OCI-LY7 (cell line): ENCODE measurements around the gene RAD51D. TPM values are rescaled to one million over a fixed set of nuclear protein-coding genes. Genes with fewer than 3 reads are reported as not detected.
A peak's percentile ranks its signal among the peaks of the same experiment; 100 is the strongest.

ENCODE experiments used
- BruUV-seq: library from RNA; stranded (reverse); fragments of 400-500 nt; replicated peaks from 2 replicates; lab custom pipeline; 2021; lab: Mats Ljungman, UMichigan
- CTCF ChIA-PET: fragments of 300-600 bp; sonication (Branson Sonifier 250); formaldehyde crosslinking; loops from one replicate; lab custom pipeline; 2022; ENCODE audit warnings: antibody characterized with exemption; ENCODE audit not compliant: unreplicated experiment; lab: Charles Lee
- POLR2A ChIA-PET: fragments of 300-600 bp; sonication (Branson Sonifier 250); formaldehyde crosslinking; loops from one replicate; lab custom pipeline; 2022; ENCODE audit warnings: antibody characterized with exemption; lab: Charles Lee
- DNase-seq: peaks from one replicate; pipeline ENCODE4 v3.0.0-alpha.2; 2015; ENCODE audit warnings: low spot score
- H2AFZ ChIP-seq: fragments of 200-600 bp; sonication (generic), shearing (Covaris generic); 2 replicates; pipeline ENCODE4 v1.6.1; 2014; ENCODE audit warnings: mild to moderate bottlenecking, antibody characterized with exemption, low read length, moderate library complexity
- H3K27ac ChIP-seq: fragments of 200-600 bp; sonication (generic); 2 replicates; pipeline ENCODE4 v1.5.1; 2014; ENCODE audit warnings: mixed run types, low read depth, mild to moderate bottlenecking, moderate library complexity, low read length, inconsistent platforms; ENCODE audit not compliant: poor library complexity, severe bottlenecking
- H3K36me3 ChIP-seq: fragments of 200-600 bp; sonication (generic); 2 replicates; pipeline ENCODE4 v1.6.1; 2014; ENCODE audit warnings: mild to moderate bottlenecking, antibody characterized with exemption, low read length, moderate library complexity, mixed read lengths; ENCODE audit not compliant: insufficient read depth
- H3K4me1 ChIP-seq: fragments of 200-600 bp; sonication (generic); 2 replicates; pipeline ENCODE4 v1.5.1; 2014; ENCODE audit warnings: mild to moderate bottlenecking, low read length; ENCODE audit not compliant: insufficient read depth, poor library complexity, severe bottlenecking
- H3K4me2 ChIP-seq: fragments of 200-600 bp; sonication (generic); 2 replicates; pipeline ENCODE4 v1.6.1; 2014; ENCODE audit warnings: mild to moderate bottlenecking, low read length
- H3K4me3 ChIP-seq: fragments of 200-600 bp; sonication (generic); 2 replicates; pipeline ENCODE4 v1.5.1; 2014; ENCODE audit warnings: mild to moderate bottlenecking, low read depth, low read length; ENCODE audit not compliant: poor library complexity, severe bottlenecking
- H3K79me2 ChIP-seq: fragments of 200-600 bp; sonication (generic); 2 replicates; pipeline ENCODE4 v1.6.1; 2016; ENCODE audit warnings: low read depth, mild to moderate bottlenecking, low read length, moderate library complexity, mixed read lengths; ENCODE audit not compliant: insufficient read depth
- H3K9me2 ChIP-seq: fragments of 200-600 bp; sonication (generic); 2 replicates; pipeline ENCODE4 v1.6.1; 2016; ENCODE audit warnings: mild to moderate bottlenecking, low read length, mixed read lengths; ENCODE audit not compliant: insufficient read depth
- H3K9me3 ChIP-seq: fragments of 200-600 bp; sonication (generic); 2 replicates; pipeline ENCODE4 v1.6.1; 2014; ENCODE audit warnings: mild to moderate bottlenecking, mixed run types, low read length, mixed read lengths
- H4K20me1 ChIP-seq: fragments of 200-600 bp; sonication (generic); 2 replicates; pipeline ENCODE4 v1.6.1; 2014; ENCODE audit warnings: mild to moderate bottlenecking, antibody characterized with exemption, low read length, moderate library complexity, mixed read lengths; ENCODE audit not compliant: insufficient read depth
- EZH2phosphoT487 ChIP-seq: fragments of 200-600 bp; sonication (generic); IDR thresholded peaks from 2 replicates; pipeline ENCODE4 v1.6.1; 2018; ENCODE audit warnings: low read depth, borderline replicate concordance, mild to moderate bottlenecking, mixed run types, antibody characterized with exemption, low read length, moderate library complexity, mixed read lengths
- intact Hi-C: fragments of 100-400 bp; cut with micrococcal nuclease; formaldehyde crosslinking; loops from one replicate; pipeline ENCODE4 v1.10.0; 2022; ENCODE audit not compliant: unreplicated experiment
- total RNA-seq, 2 experiments: library from RNA; depleted of rRNA in 1 of 2; stranded (reverse); fragments of >200 nt in 1 of 2; shearing (Covaris generic) in 1 of 2; gene quantifications; 2 replicates each; pipeline ENCODE4 v1.2.3, GENCODE V29; 2014 to 2022
- TF ChIP-seq, protein P1 (sequence below): fragments of 200-600 bp; sonication (generic); conservative IDR thresholded peaks from 2 replicates; pipeline ENCODE4 v1.5.1; 2014; ENCODE audit warnings: mild to moderate bottlenecking, antibody characterized with exemption, low read length, moderate library complexity, mixed read lengths

The RAD51D gene
- total RNA-seq, 2 experiments from 2014 or later: 22.4 to 40.6 TPM

GRCh38 chr17:35146214-35146833 is 26.7 kb upstream of the RAD51D start:
- ChIA-PET CTCF (no interaction called here), POLR2A (no interaction called here)
- H3K4me2 ChIP-seq: no peak overlapping the region

GRCh38 chr17:35144840-35145239 is 25.2 kb upstream of the RAD51D start:
- POLR2A ChIA-PET: interaction anchor here (0.6 kb wide), 1 partner anchor 1070 kb away, joined by 6 read pairs; no protein-coding TSS in a partner anchor
- Histone ChIP-seq H3K79me2 (peaks cover 22% of the 10 kb centered on the region), H3K9me3 (no peaks in the 10 kb centered on the region), H3K4me1 (peaks cover 14% of the 10 kb centered on the region), H2AFZ (no peak overlapping the region), H3K27ac (no peak overlapping the region), H3K4me3 (no peak overlapping the region), H3K4me2 (no peak overlapping the region), H3K36me3 (peaks cover 10% of the 10 kb centered on the region), H4K20me1 (peaks cover 6% of the 10 kb centered on the region), H3K9me2 (no peaks in the 10 kb centered on the region)
- CTCF ChIA-PET: no interaction called here
- no peak for TF ChIP-seq EZH2phosphoT487
- TF ChIP-seq, protein P1, sequence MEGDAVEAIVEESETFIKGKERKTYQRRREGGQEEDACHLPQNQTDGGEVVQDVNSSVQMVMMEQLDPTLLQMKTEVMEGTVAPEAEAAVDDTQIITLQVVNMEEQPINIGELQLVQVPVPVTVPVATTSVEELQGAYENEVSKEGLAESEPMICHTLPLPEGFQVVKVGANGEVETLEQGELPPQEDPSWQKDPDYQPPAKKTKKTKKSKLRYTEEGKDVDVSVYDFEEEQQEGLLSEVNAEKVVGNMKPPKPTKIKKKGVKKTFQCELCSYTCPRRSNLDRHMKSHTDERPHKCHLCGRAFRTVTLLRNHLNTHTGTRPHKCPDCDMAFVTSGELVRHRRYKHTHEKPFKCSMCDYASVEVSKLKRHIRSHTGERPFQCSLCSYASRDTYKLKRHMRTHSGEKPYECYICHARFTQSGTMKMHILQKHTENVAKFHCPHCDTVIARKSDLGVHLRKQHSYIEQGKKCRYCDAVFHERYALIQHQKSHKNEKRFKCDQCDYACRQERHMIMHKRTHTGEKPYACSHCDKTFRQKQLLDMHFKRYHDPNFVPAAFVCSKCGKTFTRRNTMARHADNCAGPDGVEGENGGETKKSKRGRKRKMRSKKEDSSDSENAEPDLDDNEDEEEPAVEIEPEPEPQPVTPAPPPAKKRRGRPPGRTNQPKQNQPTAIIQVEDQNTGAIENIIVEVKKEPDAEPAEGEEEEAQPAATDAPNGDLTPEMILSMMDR: no peak
- no peak for DNase-seq
- intact Hi-C loops: no loop called here
- BruUV-seq: no TSS peak

More at GRCh38 chr17:35146214-35146833, 26.7 kb upstream of the RAD51D start:
- no TSS peak for BruUV-seq
- H3K27ac ChIP-seq: no peak overlapping the region
- intact Hi-C loops: no loop called here
- no peak for TF ChIP-seq EZH2phosphoT487
- TF ChIP-seq, protein P1: no peak
- no peaks in the 10 kb centered on the region for H3K9me2 ChIP-seq
- H3K4me3 ChIP-seq: no peak overlapping the region
- peaks cover 8% of the 10 kb centered on the region for H3K79me2 ChIP-seq
- no peak overlapping the region for H2AFZ ChIP-seq
- H3K9me3 ChIP-seq: no peaks in the 10 kb centered on the region
- no peaks in the 10 kb centered on the region for H3K36me3 ChIP-seq
- no peak for DNase-seq
- no peaks in the 10 kb centered on the region for H4K20me1 ChIP-seq
- no peaks in the 10 kb centered on the region for H3K4me1 ChIP-seq

GRCh38 chr17:35142467-35142796 is 22.8 kb upstream of the RAD51D start:
- TF ChIP-seq EZH2phosphoT487: no peak
- TF ChIP-seq, protein P1: no peak
- H3K27ac ChIP-seq: no peak overlapping the region
- H4K20me1 ChIP-seq: peaks cover 9% of the 10 kb centered on the region
- POLR2A ChIA-PET: no interaction called here
- H3K36me3 ChIP-seq: peaks cover 34% of the 10 kb centered on the region
- H3K4me3 ChIP-seq: peak overlapping the region; percentile 99
- H3K4me2 ChIP-seq: peak overlapping the region; percentile 26; the same call in 1 of the 2 replicates
- peaks cover 16% of the 10 kb centered on the region for H3K4me1 ChIP-seq
- H3K9me2 ChIP-seq: no peaks in the 10 kb centered on the region
- intact Hi-C loops: loop anchor here (2.0 kb wide), 1 partner anchor 100 kb away; the partner anchor contains the start of gene SLFN5
- H3K9me3 ChIP-seq: no peaks in the 10 kb centered on the region
- CTCF ChIA-PET: interaction anchor here (0.5 kb wide), 1 partner anchor 171 kb away, joined by 3 read pairs; no protein-coding TSS in a partner anchor
- no peak for DNase-seq
- H2AFZ ChIP-seq: peak overlapping the region; percentile 77; the same call in 1 of the 2 replicates
- peaks cover 30% of the 10 kb centered on the region for H3K79me2 ChIP-seq
- no TSS peak for BruUV-seq
